D721Med (cell line): Measurements from ENCODE around the gene C6orf141.
A peak's percentile ranks its signal among the peaks of the same experiment; 100 is the strongest.

Source experiments
- DNase-seq: peaks from one replicate; pipeline ENCODE4 v3.0.0; 2011; ENCODE audit warnings: low spot score; ENCODE audit not compliant: insufficient read length
- FAIRE-seq: peaks from 2 replicates; lab custom pipeline; 2011; peaks lifted over from hg19 to GRCh38; lab: Jason Lieb, UNC
- TF ChIP-seq, protein P1 (sequence below): IDR thresholded peaks from 2 replicates; pipeline ENCODE4 v1.5.1; 2012; ENCODE audit warnings: mild to moderate bottlenecking, control low read depth; ENCODE audit not compliant: insufficient read depth; ENCODE audit errors: missing control alignments

The C6orf141 gene

DNA sequence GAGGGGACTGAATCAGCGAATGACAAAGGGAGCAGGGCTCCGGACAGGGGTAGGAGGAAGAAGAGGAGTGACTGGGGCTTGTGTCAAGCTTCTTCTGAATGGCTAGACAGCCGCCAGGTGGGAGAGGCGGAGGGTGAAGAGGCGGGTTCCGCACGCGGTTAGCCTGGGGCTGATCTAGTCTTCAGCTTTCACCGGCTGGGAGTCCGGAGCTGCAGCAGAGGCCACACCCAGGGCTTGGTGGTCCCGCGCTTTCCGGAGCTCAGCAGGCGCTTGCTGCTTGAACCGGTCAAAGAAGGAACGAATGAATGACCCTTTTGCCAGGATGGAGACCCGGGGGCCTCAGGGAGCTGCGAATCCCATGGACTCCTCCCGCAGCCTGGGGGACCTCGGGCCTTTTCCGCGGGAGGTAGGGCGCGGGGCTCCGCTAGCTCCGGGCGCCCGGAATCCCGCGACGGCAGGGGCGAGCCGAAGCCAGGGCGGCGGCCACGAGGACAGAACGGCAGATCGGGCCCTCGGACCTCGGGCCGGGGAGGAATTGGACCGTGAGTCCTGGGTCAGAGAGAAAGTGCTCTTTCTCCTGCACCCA lies at the start of gene C6orf141:
Gene C6orf141, plus strand, starts transcription at position 177 of the 586 bp plus-strand sequence. Its CDS starts 125 bp downstream, at position 302.
- no peak for DNase-seq
- FAIRE-seq, result no peak
- TF ChIP-seq, protein P1, sequence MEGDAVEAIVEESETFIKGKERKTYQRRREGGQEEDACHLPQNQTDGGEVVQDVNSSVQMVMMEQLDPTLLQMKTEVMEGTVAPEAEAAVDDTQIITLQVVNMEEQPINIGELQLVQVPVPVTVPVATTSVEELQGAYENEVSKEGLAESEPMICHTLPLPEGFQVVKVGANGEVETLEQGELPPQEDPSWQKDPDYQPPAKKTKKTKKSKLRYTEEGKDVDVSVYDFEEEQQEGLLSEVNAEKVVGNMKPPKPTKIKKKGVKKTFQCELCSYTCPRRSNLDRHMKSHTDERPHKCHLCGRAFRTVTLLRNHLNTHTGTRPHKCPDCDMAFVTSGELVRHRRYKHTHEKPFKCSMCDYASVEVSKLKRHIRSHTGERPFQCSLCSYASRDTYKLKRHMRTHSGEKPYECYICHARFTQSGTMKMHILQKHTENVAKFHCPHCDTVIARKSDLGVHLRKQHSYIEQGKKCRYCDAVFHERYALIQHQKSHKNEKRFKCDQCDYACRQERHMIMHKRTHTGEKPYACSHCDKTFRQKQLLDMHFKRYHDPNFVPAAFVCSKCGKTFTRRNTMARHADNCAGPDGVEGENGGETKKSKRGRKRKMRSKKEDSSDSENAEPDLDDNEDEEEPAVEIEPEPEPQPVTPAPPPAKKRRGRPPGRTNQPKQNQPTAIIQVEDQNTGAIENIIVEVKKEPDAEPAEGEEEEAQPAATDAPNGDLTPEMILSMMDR, result no peak

DNA sequence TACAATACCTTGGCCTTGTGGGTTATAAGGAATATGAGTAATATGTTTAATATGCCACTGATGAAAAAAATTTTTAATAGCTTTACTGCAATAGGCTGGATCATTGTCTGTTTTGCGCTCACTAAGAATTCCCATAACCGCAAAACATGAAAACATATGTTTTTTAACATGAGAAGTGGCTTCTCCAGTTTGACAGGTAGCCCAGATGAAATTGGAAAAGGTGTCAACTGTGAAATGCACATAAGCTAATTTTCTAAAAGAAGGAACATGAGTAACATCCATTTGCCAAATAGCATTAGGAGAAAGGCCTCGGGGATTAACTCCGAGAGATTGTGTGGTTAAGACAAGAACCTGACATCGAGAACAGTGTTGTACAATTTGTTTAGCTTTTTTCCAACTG lies 45.8 kb upstream of the C6orf141 start:
- FAIRE-seq, result no peak
- DNase-seq, result no peak
- TF ChIP-seq, protein P1, result no peak

DNA sequence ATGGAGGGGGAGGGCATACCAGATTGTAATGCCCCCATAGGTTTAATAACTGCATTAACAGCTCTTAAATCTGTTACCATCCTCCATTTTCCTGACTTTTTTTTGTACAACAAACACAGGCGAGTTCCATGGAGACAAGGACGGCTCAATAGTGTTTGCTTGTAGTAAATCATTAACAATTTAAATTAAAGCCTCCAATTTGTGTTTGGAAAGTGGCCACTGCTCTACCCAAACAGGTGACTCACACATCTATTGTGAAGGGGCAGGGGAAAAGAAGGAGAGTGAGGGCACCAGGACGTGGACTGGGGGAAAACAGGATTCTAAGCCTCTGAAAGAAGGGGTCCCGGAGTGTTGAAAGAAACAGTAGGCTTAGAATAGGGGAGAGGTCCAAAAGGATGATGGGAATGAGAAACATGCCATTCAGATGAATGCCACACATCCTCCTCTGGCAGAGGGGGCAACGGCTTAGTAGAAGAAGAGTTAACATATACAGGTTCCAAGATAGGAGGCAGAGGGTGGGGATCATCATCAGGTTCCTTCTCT lies 43.8 kb upstream of the C6orf141 start:
- no peak for FAIRE-seq
- DNase-seq, result no peak
- TF ChIP-seq, protein P1, result no peak

DNA sequence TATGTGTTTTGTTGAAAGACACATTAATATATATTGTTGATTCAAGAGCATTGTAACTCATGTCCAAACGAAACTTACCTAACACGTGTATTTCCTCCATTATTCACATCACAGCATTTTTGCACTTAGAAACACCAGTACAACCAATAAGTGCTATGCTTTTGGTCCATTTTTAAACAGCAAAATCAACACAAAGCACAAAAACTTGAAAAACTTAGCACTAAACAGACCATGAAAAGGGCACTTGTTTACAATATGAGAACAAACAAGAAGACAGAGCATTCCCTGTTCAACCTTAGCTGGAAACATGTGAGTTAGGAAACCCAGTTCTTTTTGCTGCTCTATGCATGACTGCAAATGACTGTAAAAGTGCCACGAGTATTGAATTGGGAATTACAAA lies 41.1 kb upstream of the C6orf141 start:
- TF ChIP-seq, protein P1, result no peak
- peak; percentile 44 for FAIRE-seq
- no peak for DNase-seq

DNA sequence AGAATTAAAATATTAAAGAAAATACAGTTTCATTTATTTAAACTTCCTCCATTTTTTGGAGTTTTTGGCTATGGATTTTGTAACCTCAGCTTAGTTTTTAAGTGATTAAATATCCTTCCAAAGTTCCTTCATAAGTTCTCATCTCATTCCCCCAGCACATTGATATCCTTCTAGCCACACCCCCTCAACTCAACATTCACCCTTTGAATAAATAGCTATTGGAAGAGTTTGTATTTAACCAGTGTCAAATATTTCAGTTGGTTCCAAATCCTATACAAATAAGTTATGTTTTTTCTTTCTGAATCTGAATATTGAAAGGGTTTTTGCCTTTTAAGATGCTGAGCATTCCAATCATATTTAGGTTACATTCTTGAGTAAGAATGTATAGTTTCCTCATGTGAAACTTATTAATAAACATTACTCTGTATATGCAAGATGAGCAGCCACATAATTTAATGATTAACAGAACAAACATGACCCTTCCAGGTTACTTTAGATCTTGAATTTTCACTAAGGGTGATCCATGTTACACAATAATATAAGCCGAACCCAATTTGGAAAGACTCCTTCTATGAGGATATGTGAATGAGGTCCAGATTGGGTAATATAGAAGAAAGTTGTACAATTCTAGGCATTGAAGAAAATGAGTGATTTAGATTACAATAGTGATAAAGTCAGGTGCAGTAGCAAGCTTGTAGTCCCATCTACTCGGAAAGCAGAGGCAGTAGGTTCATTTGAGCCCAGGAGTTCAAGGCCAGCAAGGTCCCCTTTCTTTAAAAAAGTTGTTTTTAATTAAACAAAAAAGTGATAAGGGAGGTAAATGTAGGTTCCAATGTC lies 37.1 kb upstream of the C6orf141 start:
- TF ChIP-seq, protein P1, result no peak
- FAIRE-seq, result no peak
- DNase-seq, result no peak

DNA sequence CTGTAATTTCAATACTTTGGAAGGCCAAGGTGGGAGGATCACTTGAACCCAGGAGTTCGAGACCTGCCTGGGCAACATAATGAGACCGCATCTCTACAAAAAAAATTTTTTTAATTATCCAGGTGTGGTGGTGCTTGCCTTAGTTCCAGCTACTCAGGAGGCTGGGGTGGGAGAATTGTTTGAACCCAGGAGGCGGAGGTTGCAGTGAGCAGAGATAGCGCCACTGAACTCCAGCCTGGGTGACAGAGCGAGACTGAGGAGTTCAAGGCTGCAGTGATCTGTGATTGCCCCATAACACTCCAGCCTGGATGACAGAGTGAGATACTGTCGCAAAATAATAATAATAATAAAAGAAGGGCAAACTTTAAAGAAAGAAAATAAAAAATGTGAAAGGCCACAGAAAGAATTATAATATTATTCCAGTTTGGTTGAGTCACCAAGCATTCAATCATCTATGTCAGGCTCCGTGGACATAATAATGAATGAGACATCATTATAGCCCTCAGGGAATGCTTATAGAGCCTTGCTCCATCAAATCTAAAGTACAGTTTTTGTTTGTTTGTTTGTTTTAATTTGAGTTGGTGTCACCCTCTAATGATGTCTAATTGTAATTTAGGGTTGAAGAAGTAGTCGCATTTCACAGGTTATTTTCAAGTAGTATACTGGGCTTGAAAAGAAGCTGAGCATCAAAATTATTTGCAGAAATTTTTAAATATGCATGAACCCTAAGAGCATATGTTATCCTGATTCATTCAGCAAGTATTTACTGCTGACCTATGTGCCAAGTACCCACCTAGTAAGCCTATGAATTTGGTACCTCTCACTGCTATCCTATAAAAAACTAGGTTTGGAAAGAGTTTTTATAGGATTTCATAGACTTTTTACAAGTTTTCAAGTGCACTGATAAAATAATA lies 35.6 kb upstream of the C6orf141 start:
- FAIRE-seq, result no peak
- no peak for DNase-seq
- TF ChIP-seq, protein P1, result no peak
